Thyroid gland (tissue), 4 donors: ENCODE measurements around the gene MACF1. TPM values are rescaled to one million over a fixed set of nuclear protein-coding genes. Genes with fewer than 3 reads are reported as not detected.

ENCODE experiments used
- DNase-seq, 2 donors: peaks; one replicate each; pipeline ENCODE4 v3.0.0-alpha.2; 2019
- H3K27ac ChIP-seq, 3 donors: fragments of 200-600 bp; sonication (generic); 1 replicate in 2 of 3; 2 replicates in 1 of 3; pipeline ENCODE4 v1.5.1; 2016 to 2019; ENCODE audit warnings: mild to moderate bottlenecking in 1 of 3, moderate library complexity in 1 of 3
- H3K27me3 ChIP-seq: fragments of 200-600 bp; sonication (generic); one replicate; pipeline ENCODE4 v1.5.1; 2019
- H3K36me3 ChIP-seq, 2 donors: fragments of 200-600 bp; sonication (generic); one replicate each; pipeline ENCODE4 v1.5.1; 2016 to 2019
- H3K4me1 ChIP-seq, 2 donors: fragments of 200-600 bp; sonication (generic); one replicate each; pipeline ENCODE4 v1.5.1; 2017 to 2019
- H3K4me3 ChIP-seq, 3 donors: fragments of 200-600 bp; sonication (generic); replicated peaks in 1 of 3; 1 replicate in 2 of 3; 2 replicates in 1 of 3; pipeline ENCODE4 v1.5.1; 2016; ENCODE audit warnings: mild to moderate bottlenecking in 1 of 3
- H3K9me3 ChIP-seq: fragments of 200-600 bp; sonication (generic); one replicate; pipeline ENCODE4 v1.5.1; 2017
- CTCF ChIP-seq, 6 experiments: fragments of 200-600 bp in 3 of 6; fragments of 450-650 bp in 3 of 6; sonication (generic) in 3 of 6; IDR thresholded peaks; one replicate each; pipeline ENCODE4 v1.5.1; 2016 to 2019; ENCODE audit warnings: antibody characterized with exemption in 6 of 6, mild to moderate bottlenecking in 2 of 6, inconsistent platforms in 1 of 6, moderate library complexity in 1 of 6
- POLR2A ChIP-seq, 2 donors: fragments of 450-650 bp; IDR thresholded peaks; one replicate each; pipeline ENCODE4 v1.6.1; 2017; ENCODE audit warnings: antibody characterized with exemption in 2 of 2, mild to moderate bottlenecking in 2 of 2, moderate library complexity in 1 of 2
- WGBS, 2 donors: methylation state at CpG; one replicate each; pipeline ENCODE4 v1.1.5; 2017; 5-methylcytosine and 5-hydroxymethylcytosine counted together
- intact Hi-C: fragments of 100-400 bp; cut with DNase I; formaldehyde crosslinking; loops from one replicate; pipeline ENCODE4 v1.15.1; 2023
- total RNA-seq, 4 donors: library from RNA; depleted of rRNA; stranded (reverse); fragments of >200 nt; gene quantifications; one replicate each; pipeline ENCODE4 v1.2.3, GENCODE V29; 2016

The MACF1 gene
- total RNA-seq, 4 donors from 2014 or later, result 308 to 834 (median 427) TPM

- H3K27ac ChIP-seq, result no peak overlapping the region
These were observed 46.2 kb downstream of the MACF1 start for GRCh38 chr1:39250460-39251240.

GRCh38 chr1:39255222-39255621 lies 50.7 kb downstream of the MACF1 start:
- H3K4me1 ChIP-seq, result no peaks in the 10 kb centered on the region
- H3K27ac ChIP-seq, result no peak overlapping the region
- H3K4me3 ChIP-seq, result no peak overlapping the region
- peaks cover 0 to 18% of the 10 kb centered on the region in 2 donors for H3K36me3 ChIP-seq
- no peaks in the 10 kb centered on the region for H3K9me3 ChIP-seq
- DNase-seq, result no peak
- WGBS, 2 donors, result 68 to 79% methylated on average over 1 of the region's 1 CpG
- intact Hi-C loops, result loop anchor here (5.0 to 10.0 kb wide), 2 partner anchors 58 to 150 kb away; no protein-coding TSS in a partner anchor
- no peaks in the 10 kb centered on the region for H3K27me3 ChIP-seq
- TF ChIP-seq CTCF (IDR thresholded peaks at IDR 0.05) (no peak), POLR2A (IDR thresholded peaks at IDR 0.05) (no peak)

More at GRCh38 chr1:39250460-39251240, 46.2 kb downstream of the MACF1 start:
- Histone ChIP-seq H3K4me1 (no peaks in the 10 kb centered on the region), H3K27me3 (no peaks in the 10 kb centered on the region), H3K9me3 (no peaks in the 10 kb centered on the region), H3K4me3 (no peak overlapping the region), H3K36me3 (peaks cover 0 to 17% of the 10 kb centered on the region in 2 donors)
- DNase-seq, result no peak
- TF ChIP-seq POLR2A (IDR thresholded peaks at IDR 0.05), result no peak
- TF ChIP-seq CTCF (IDR thresholded peaks at IDR 0.05), result no peak
- intact Hi-C loops, result loop anchor here (10.0 kb wide), 1 partner anchor 146 kb away; no protein-coding TSS in a partner anchor
- WGBS, 2 donors, result 92 to 99% methylated on average over 2 of the region's 2 CpGs

- H3K27ac ChIP-seq, result peak overlapping the region in 1 of 3 donors; percentile 28
- peaks cover 3% of the 10 kb centered on the region in 2 donors for H3K4me1 ChIP-seq
- no peak overlapping the region for H3K4me3 ChIP-seq
- DNase-seq, result peak; percentile 71 to 72
- H3K9me3 ChIP-seq, result no peaks in the 10 kb centered on the region
- H3K36me3 ChIP-seq, result peaks cover 0 to 17% of the 10 kb centered on the region in 2 donors
- TF ChIP-seq POLR2A (IDR thresholded peaks at IDR 0.05), result no peak
- peak; percentile 68 to 93 (median 84) for TF ChIP-seq CTCF (IDR thresholded peaks at IDR 0.05)
- H3K27me3 ChIP-seq, result no peaks in the 10 kb centered on the region
- intact Hi-C loops, result loop anchor here (5.0 to 10.0 kb wide), 2 partner anchors 61 to 154 kb away; no protein-coding TSS in a partner anchor
- WGBS, 2 donors, result 50 to 53% methylated on average over 7 of the region's 7 CpGs
These were observed 53.8 kb downstream of the MACF1 start for GRCh38 chr1:39258146-39258924.

- TF ChIP-seq POLR2A (IDR thresholded peaks at IDR 0.05), result no peak
- peak in 1 of 6 experiments; percentile 4 for TF ChIP-seq CTCF (IDR thresholded peaks at IDR 0.05)
- H3K27ac ChIP-seq, result peak overlapping the region in 1 of 3 donors; percentile 28
These were observed 54.4 kb downstream of the MACF1 start for GRCh38 chr1:39258925-39259244.

More at GRCh38 chr1:39258925-39259244, 54.4 kb downstream of the MACF1 start:
- no peak overlapping the region for H3K4me3 ChIP-seq
- intact Hi-C loops, result loop anchor here (5.0 to 10.0 kb wide), 2 partner anchors 62 to 154 kb away; no protein-coding TSS in a partner anchor
- H3K36me3 ChIP-seq, result peaks cover 0 to 17% of the 10 kb centered on the region in 2 donors
- H3K9me3 ChIP-seq, result no peaks in the 10 kb centered on the region
- H3K4me1 ChIP-seq, result peaks cover 3% of the 10 kb centered on the region in 2 donors
- no peak for DNase-seq
- H3K27me3 ChIP-seq, result no peaks in the 10 kb centered on the region
